ENCODE results near the gene IL17F. TPM values are rescaled to one million over a fixed set of nuclear protein-coding genes. Genes with fewer than 3 reads are reported as not detected.

IL17F gene
- polyA plus RNA-seq, 1 of the 3 experiments (the other 2 are of a cell fraction) = not detected

- CTCF ChIA-PET = interaction anchor here (0.8 to 6.0 kb wide), 2 partner anchors 18 to 22 kb away, joined by 3 to 31 read pairs; no protein-coding TSS in a partner anchor
- Histone ChIP-seq H3K4me3 (ENCODE audit: low read depth in 2 of 2, low read length in 1 of 2) (no peak overlapping the region), H3K27ac (ENCODE audit: low read depth in 2 of 2, low read length in 1 of 2) (no peak overlapping the region), H3K36me3 (replicated peaks in 1 of 2; ENCODE audit: control insufficient read depth in 1 of 2, insufficient read depth in 2 of 2, low read length in 1 of 2) (no peaks in the 10 kb centered on the region), H3K4me1 (ENCODE audit: control insufficient read depth in 1 of 2, insufficient read depth in 2 of 2, low read depth in 1 of 2, low read length in 1 of 2) (no peaks in the 10 kb centered on the region), H3K79me2 (ENCODE audit: insufficient read depth) (no peaks in the 10 kb centered on the region), H3K9me2 (no peaks in the 10 kb centered on the region), H4K20me1 (ENCODE audit: insufficient read depth) (no peaks in the 10 kb centered on the region), H3F3A (replicated peaks; ENCODE audit: insufficient read depth) (no peaks in the 10 kb centered on the region), H3K9me3 (no peaks in the 10 kb centered on the region), H3K4me2 (no peak overlapping the region), H3K27me3 (ENCODE audit: insufficient read depth) (peaks cover 4% of the 10 kb centered on the region), H3K9ac (no peak overlapping the region), H2AFZ (ENCODE audit: low read depth) (no peak overlapping the region)
- TF ChIP-seq CHD2 (IDR thresholded peaks at IDR 0.05; ENCODE audit: low read length, partially characterized antibody) (no peak), MXI1 (IDR thresholded peaks at IDR 0.05; ENCODE audit: low read depth, low read length) (no peak), EP300 (IDR thresholded peaks at IDR 0.05; ENCODE audit: borderline replicate concordance in 1 of 2, low read depth in 1 of 2, low read length in 1 of 2) (no peak), JUND (IDR thresholded peaks at IDR 0.05) (no peak), RFX5 (IDR thresholded peaks at IDR 0.05; ENCODE audit: low read length) (no peak), ZBTB33 (IDR thresholded peaks at IDR 0.05; ENCODE audit: borderline replicate concordance, low read depth) (no peak), GABPA (IDR thresholded peaks at IDR 0.05; ENCODE audit: low read depth) (no peak), IRF3 (IDR thresholded peaks at IDR 0.05; ENCODE audit: low read depth, low read length) (no peak), NRF1 (IDR thresholded peaks at IDR 0.05; ENCODE audit: low read depth, low read length) (no peak), EZH2phosphoT487 (IDR thresholded peaks at IDR 0.05; ENCODE audit: borderline replicate concordance, low read depth) (no peak), ELF1 (IDR thresholded peaks at IDR 0.05) (no peak), SIN3A (IDR thresholded peaks at IDR 0.05; ENCODE audit: borderline replicate concordance, low read depth, low read length) (no peak), TEAD4 (IDR thresholded peaks at IDR 0.05; ENCODE audit: borderline replicate concordance, insufficient read depth) (no peak), RXRA (IDR thresholded peaks at IDR 0.05; ENCODE audit: borderline replicate concordance, low read depth) (no peak), POLR2AphosphoS5 (IDR thresholded peaks at IDR 0.05; ENCODE audit: low read depth, low read length) (no peak), TAF1 (IDR thresholded peaks at IDR 0.05; ENCODE audit: borderline replicate concordance, low read depth, low read length) (no peak), FOXJ3 (CRISPR knock-in tag; IDR thresholded peaks at IDR 0.05) (no peak)
- WGBS (ENCODE audit: low lambda C conversion rate) = 15% methylated on average over 2 of the region's 2 CpGs
- DNase-seq = no peak
- POLR2A ChIA-PET = no interaction called here
These were observed 2.5 kb downstream of the IL17F start for GRCh38 chr6:52241819-52242218.

Measured in SK-N-SH (cell line).